GM18511 (cell line): ENCODE measurements around the gene DBNDD2.

ENCODE experiments used
- ATAC-seq: cut with Tn5 transposase; IDR thresholded peaks from one replicate; pipeline ENCODE4 v1.9.1; 2021; ENCODE audit warnings: mild to moderate bottlenecking, moderate library complexity; ENCODE audit not compliant: unreplicated experiment

The DBNDD2 gene

GRCh38 chr20:45378191-45378590 lies 29.9 kb upstream of the DBNDD2 start, which contains the start of gene TP53TG5:
Gene TP53TG5, minus strand, starts transcription at chr20:45378325. Its CDS starts 89 bp downstream, at chr20:45378236.
- ATAC-seq: no peak

- ATAC-seq: no peak
These were observed 20.8 kb upstream of the DBNDD2 start for GRCh38 chr20:45387274-45387673.

- no peak for ATAC-seq
These were observed 17.2 kb upstream of the DBNDD2 start for GRCh38 chr20:45390931-45391330.

- no peak for ATAC-seq
These were observed 16.5 kb upstream of the DBNDD2 start for GRCh38 chr20:45391559-45391958.

GRCh38 chr20:45392733-45393132 lies 15.4 kb upstream of the DBNDD2 start:
- no peak for ATAC-seq

GRCh38 chr20:45394221-45395113 lies 13.6 kb upstream of the DBNDD2 start:
- ATAC-seq: no peak

- no peak for ATAC-seq
These were observed 13.0 kb upstream of the DBNDD2 start for GRCh38 chr20:45395114-45395415.

- no peak for ATAC-seq
These were observed 9.1 kb upstream of the DBNDD2 start for GRCh38 chr20:45399018-45399417.

- ATAC-seq: no peak
These were observed 7.6 kb upstream of the DBNDD2 start for GRCh38 chr20:45400346-45401031.

GRCh38 chr20:45402946-45403345 lies 5.1 kb upstream of the DBNDD2 start:
- ATAC-seq: no peak

GRCh38 chr20:45404438-45404837 lies 3.7 kb upstream of the DBNDD2 start:
- ATAC-seq: no peak

GRCh38 chr20:45405571-45406259 lies 2.4 kb upstream of the DBNDD2 start:
- ATAC-seq: no peak

- ATAC-seq: no peak
These were observed 1.6 kb upstream of the DBNDD2 start for GRCh38 chr20:45406260-45407066.

- no peak for ATAC-seq
These were observed 883 bp upstream of the DBNDD2 start for GRCh38 chr20:45407067-45407745.

- no peak for ATAC-seq
These were observed 641 bp downstream of the DBNDD2 start for GRCh38 chr20:45408646-45409213.

GRCh38 chr20:45409521-45410272 lies 1.6 kb downstream of the DBNDD2 start:
- ATAC-seq: no peak

- ATAC-seq: no peak
These were observed 2.8 kb downstream of the DBNDD2 start for GRCh38 chr20:45410887-45411286.

- no peak for ATAC-seq
These were observed 4.6 kb downstream of the DBNDD2 start for GRCh38 chr20:45412653-45413052.

GRCh38 chr20:45413479-45413878 lies 5.4 kb downstream of the DBNDD2 start:
- no peak for ATAC-seq
